GM18508 (cell line): ENCODE measurements around the gene TGM2.

Source experiments
- ATAC-seq: cut with Tn5 transposase; IDR thresholded peaks from one replicate; pipeline ENCODE4 v1.9.1; 2021; ENCODE audit warnings: moderate number of reproducible peaks; ENCODE audit not compliant: insufficient read depth, unreplicated experiment

TGM2 gene

DNA sequence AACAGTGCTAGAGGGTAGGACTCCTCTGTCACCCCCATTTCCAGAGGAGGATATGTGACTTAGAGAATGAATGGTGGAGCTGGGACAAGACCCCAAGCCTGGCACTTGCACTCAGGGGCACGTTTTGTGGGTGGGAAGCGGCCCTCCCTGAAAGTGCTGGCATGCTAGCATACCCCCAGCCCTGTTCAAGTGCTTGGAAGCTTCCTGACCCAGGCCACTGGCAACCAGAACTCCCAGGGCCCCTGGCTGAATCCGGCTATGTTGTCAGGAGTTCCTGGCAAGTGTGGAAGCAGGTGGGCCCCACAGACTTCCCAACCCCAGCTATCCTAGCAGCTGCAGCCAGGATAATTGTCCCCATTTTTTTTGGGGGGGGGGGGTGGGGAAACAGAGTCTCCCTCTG is 35.6 kb upstream of the TGM2 start:
- ATAC-seq = no peak

DNA sequence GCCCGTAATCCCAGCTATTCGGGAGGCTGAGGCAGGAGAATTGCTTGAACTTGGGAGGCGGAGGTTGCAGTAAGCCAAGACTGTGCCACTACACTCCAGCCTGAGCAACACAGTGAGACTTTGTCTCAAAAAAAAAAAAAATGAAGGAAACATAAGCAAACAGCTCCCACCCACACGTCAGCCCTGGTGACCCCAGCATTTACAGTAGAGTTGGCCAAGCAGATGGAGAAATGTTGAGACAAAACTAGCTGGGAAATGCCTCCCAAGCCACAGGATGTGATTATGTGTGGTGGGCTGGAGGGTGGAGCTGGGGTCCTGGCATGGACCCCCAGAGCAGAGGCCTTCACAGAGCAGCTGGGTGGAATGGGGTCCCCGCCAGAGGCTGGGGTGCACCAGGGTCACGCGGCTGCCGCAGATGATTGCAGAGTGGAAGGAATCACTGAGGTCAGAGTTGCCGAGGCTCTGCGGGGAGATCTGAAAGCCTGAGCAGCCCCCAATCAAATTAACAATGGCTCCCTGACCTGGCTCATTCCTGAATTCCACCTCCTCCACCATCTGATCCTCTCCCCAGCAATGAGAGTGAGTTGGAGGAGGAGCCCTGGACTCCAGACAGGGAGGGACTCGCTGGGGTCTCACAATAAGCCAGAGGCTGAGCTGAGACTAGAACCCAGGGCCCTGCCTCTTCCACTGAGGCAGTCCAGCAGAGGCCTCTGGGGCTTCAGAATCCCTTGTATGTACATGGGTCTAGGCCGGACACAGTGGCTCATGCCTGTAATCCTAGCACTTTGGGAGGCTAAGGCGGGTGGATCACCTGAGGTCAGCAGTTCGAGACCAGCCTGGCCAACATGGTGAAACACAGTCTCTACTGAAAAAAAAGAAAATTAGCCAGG is 34.7 kb upstream of the TGM2 start:
- no peak for ATAC-seq

DNA sequence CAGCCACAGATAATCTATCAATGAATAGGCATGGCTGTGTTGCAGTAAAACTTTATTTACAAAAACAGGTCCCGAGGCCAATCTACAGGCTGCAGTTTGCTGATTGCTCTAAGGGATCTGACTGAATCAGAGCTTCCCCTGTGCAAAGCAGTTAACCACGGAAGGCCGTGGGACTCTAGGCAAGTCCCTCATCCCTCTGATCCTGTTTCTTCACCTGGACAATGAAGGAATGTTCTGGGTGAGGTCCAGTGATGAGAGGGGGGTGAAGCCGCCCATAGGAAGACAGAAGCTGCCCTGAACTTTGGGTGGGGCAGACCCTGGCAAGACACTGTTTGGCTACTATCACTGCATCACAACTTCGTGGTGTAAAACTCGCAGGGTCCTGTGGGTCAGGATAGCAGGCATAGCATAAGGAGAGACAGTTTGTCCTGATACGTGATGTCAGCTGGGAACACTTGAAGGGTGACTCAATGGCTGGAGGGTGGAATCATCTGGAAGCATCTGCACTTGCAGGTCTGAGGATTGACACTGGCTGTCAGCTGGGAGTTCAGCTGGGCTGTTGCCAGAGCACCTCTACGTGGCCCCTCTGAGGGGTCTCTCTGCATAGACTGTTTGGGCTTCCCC is 33.3 kb upstream of the TGM2 start:
- no peak for ATAC-seq

DNA sequence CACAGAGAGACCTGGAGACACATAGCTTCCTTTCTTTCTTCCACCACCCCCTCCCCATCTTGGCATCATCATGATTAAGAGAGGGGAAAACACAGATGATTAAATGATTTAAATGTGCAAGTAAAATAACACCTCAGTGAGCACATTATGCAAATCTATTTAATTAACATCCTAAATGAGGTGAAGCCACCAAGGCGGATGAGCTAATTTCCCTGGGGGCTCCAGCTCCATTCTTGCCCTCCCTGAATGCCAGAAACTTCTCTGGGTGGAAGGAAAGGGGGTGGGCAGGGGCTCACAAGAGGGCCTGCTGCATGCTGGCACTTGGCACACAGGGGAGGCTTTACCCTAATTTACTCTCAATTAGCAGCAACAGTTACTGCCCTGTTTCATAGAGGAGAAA is 32.5 kb upstream of the TGM2 start:
- no peak for ATAC-seq

DNA sequence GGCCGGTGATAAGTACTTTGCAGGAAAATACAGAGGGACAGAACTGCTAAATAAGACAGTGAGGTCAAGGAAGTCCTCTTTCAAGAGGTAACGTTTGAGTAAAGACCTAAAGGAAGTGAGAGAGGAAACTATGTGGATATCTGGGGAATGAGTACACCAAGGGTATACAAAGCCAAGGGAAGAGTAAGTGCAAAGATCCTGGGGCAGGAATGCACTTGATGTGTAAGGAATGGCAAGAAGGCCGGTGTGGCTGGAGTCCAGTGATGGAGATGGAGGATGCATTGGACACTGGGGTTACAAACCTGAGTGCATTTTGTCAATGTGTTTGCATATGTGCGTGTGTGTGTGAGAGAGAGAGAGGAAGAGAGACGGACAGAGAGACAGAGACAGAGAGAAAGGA is 32.1 kb upstream of the TGM2 start:
- no peak for ATAC-seq

DNA sequence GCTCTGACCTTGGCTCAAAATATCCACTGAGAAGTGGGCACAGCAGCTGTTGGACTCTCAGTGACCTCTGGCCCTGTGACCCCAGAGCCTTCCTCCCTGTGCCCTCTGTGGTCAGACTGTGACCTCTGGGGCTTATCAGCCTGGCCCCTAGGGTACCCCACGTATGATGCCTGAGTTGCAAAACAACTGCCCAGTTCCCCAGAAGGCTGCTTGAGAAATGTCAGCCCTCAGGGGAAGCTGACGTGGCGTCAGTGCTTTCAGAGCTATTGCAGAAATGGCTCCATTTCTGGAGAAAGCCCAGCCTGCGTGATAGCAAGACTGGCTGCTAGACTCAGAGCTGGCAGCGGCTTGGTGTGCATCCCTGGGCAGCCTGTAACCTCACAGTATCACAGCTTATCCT is 31.5 kb upstream of the TGM2 start:
- ATAC-seq = no peak

DNA sequence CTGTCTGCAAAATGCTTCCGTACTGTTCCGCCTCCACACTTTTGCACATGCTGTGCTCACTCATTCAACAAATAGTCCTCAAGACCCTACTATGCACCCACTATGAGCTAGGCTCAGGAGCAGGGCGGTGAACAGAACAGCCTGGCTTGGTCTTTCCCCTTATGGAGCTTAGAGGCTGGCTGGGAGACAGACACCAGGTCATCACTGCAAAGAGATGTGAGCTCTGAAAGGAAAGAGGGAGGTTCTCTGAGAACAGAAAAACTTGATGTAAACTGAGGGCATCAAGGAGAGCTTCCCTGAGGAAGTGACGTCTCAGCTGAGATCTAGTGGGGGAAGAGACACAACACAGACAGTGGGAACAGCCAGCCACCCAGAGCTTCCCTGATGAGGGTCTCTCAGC is 31.0 kb upstream of the TGM2 start:
- no peak for ATAC-seq

DNA sequence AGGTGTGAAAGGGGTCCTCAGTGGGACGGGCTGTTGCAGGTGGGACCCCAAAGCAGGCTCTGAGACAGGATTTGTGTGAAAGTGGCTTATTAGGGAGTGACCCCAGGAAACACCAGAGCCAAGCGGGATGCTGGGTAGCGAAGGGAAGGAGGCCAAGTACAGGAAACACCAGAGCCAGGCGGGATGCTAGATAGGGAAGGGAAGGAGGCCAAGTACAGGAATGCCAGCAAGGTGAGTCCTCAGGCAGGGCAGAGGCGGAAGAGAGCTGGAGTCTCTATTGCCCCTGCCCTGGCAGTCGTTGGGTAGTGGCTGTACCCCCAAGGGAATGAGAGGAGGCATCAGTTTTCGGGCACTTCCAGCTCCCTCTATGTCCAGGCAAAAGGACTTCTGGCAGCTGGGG is 30.5 kb upstream of the TGM2 start:
- no peak for ATAC-seq

DNA sequence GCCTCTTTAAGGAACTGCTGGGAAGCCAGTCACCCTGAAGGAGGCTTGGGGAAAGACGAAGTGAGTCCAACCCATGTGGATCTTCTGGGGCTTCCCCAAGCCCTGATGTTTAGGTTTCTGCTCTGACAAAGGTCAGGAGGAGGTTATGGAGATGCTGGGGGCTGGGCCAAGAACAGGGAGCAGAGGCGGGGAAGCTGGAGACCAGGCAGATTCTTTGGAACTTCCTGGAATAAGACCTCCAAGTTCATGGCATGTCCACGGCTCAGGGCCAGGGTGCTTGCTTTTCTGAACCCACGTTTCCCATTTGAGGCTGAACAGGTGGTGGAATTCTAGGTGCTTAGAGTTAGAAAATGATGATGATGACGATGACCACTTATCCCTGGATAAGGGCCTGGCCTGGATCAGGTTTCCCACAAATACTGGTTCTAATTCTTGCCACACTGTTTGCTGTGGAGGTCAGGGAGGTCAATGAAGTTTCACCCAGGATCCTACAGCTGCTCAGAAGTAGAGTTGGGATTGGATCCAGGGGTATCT is 30.0 kb upstream of the TGM2 start:
- no peak for ATAC-seq

DNA sequence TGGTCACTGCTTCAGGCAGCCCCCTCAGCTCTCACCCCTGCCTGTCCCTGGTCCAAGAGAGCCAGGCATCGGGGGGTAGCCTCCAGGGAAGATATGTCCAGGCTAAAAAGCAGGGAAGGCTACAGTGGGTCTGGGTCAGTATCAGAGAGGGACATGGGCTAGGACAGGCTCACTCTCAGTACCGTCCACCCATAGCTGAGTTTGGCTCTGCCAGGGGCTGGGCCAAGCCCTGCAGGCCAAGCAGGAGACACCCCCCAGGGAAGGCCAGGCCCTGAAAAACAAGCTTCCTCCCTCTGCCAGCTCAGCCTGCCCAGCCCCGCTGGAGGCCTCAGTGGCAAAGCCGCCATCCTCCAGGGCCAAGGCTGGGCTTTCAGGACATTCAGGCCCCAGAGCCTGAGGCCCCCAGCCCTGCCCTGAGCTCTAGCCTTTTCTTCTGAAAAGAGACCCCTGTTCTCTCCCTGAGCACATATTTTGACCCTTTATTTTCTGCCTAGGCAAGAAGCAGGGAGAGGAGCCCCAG is 28.6 kb upstream of the TGM2 start:
- no peak for ATAC-seq

DNA sequence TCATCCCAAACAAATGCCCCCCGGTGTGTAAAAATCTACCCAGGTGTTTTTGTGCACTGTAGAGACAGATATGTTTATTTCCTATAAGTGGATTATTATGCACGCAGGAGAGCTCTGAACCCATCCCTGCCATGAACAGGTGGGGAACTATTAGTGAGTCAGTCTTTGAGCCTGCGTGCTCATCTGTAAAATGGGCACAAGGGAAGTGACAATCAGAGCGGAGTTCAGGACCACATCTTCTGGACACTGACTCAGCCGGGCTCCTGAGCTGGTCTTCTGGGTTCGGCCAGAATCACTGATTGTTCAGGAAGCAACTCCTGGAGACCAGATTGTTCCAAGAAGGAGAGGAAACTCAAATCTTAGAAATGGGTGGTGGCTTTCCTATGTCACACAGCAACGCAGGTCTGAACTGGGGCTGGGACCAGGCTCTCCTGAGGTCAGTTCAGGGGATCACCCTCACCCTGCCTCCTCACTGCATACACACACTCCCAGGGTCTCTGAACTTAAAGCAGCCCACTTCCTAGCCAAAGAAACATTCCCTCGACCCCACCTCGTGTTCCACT is 27.3 kb upstream of the TGM2 start:
- ATAC-seq = no peak

DNA sequence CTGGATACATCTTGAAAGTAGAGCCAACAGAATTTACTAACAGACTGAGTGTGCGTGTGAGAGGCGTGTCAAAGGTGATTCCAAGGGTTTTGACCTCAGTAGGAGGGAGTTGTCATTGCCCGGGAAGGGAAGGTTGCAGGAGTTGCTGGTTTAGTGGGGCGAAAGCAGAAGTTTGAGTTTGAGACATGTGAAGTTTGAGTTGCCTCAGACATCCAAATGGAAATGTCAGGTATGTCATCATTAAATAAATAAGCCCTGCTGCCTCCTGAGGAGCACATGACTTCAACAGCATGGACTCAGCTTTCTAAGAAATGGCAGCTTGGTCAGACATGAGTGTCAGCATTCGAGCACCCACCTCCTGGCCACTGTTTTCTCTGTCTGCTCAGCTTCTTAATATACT is 26.6 kb upstream of the TGM2 start:
- ATAC-seq = no peak

DNA sequence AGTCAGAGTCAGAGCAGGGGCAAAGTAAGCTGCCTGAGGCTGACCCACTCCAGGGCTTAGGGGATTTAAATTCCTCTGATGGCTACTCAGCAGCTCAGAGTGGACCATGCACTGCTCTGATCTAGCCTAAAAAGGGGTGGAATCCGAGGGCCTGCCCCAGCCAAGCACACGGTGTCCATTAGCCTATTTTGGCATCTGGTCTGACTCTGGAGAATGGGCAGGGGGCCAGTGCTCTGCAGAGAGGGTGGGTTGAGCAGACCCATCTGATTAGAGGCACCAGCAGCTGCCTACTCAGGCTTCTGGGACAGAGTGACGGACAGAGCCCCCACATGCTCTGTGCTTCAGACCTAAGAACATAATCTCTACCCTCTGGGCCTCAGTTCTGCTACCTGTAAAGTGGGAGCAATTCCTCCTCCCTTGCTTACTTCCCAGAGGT is 25.9 kb upstream of the TGM2 start:
- no peak for ATAC-seq

DNA sequence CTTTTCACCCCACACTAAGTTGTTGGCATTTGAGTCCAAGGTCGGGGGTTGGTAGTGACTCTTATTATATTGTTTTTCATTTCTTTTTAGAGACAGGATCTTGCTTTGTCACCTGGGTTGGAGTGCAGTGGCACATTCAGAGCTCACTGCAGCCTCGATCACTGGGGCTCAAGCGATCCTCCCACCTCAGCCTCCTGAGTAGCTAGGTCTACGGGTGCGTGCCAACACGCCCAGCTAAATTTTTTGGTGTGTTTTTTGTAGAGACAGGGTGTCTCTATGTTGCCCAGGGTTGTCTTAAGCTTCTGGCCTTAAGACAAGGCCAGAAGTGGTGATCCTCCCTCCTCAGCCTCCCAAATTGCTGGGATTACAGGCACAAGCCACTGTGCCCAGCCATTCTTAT is 25.1 kb upstream of the TGM2 start:
- no peak for ATAC-seq

DNA sequence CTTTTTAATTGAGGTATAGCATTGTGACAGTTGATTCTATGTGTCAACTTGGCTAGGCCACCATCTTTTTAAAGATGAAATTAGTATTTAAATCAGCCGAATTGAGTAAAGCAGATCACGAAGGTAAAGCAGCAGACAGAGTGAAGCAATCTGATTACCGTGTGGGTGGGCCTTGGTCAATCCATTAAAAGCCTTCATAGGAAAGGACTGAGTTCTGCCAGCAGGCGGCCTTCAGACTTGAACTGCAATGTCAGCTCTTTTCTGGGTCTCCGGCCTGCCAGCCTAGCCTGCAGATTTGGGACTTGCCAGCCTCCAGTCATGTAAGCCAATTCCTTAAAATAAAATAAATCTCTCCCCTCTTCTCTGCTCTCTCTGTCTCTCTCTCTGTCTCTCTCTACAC is 22.4 kb upstream of the TGM2 start:
- ATAC-seq = no peak

DNA sequence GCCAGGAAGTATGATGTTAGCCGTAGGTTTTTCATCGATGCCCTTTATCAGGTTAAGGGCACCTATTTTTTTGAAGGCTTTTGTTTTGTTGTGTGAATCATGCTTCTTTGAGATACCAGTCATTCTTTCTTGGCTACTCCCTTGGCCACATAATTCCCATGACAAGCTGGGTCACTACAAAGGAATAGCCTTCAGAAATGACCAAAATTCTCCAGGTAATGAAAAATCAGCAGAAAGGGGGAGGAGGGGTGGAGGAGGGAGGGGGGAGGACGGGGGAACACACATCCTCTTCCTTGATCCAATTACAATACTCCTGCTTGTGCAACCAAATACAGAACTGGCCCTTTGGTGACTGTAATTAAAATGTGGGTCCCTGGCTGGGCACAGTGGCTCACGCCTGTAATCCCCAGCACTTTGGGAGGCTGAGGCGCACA is 21.7 kb upstream of the TGM2 start:
- ATAC-seq = no peak

DNA sequence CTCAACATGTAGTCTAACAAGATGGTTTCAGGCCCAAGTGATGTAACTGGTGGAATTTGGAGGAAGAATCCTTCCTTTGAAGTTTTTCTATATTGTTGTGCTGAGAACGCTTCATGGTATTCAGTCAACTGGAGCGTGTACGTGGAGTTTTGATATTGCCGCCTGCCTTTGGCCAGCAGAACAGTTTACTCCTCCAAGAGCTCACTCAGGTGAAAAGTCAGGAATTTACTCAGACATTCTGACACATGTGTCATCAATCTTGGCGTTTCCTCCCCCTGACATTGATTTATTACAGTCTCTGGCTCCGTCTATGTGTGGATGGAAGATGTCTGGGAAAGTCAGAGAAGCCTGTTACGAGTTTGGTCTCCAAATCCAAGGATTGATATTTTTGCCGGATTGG is 19.0 kb upstream of the TGM2 start:
- no peak for ATAC-seq

DNA sequence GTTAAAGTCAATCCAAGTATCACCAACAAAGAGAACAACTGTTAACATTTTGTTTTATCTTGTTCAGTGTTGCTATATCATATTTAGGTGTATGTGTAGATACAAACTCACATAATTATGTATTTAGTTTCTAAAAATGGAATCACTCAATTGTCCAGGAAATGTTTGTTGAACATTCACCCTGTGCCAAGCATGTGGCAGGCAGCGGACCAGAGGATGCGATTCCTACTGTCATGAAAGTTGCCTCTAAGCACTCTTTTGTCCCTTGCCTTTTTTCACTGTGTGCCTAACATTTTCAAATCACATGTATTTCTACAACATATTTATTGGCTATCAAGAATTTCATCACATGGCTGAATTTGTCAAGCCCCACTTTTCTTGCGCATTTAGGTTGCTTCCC is 16.9 kb upstream of the TGM2 start:
- no peak for ATAC-seq

DNA sequence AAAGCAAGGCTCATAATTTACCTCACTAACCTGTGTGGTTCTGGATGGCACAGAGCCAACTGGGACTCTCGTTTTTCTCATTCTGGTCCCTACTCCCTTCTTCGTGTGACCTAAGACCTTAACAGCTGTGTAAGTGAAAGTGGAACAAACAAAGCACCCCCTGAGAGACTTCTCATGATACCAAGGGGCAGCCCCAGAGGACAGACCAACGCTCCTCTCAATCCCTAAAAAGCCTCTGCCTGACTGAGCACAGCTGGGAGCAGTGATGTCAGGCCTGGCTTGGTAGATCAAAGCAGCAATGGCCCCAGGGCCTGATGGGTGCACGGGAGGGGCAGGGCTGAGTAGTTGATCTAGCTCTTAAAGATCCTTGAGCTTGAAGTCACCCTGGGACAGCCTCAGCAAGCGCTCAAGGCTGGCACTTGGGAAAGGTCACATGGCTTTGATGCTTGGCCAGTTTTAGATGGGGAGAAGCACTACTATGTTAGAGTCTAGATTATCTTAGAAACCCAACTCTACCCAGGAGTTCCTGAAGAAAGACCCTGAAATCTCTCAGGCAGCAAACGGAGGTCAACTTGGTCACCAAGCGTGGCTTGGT is 16.2 kb upstream of the TGM2 start:
- ATAC-seq = no peak

DNA sequence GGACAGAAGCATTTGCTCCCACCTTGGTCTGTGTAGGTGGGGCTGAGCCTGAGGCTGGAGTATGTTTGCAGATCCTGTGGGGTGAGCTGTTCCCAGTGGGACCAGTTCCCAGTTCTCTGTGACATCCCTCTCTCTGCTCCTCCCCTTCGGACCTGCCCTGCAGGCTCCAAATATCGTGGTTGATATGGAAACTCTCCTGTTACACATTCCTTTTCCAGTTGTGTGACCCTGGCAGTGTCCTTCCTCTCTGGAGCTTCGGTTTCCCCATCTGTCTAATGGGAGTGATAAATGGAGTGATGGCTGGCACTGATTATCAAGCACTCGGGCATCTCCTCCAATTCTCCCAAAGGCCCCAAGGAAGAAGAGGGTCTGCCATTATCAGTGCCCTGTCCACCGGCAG is 15.7 kb upstream of the TGM2 start:
- no peak for ATAC-seq

DNA sequence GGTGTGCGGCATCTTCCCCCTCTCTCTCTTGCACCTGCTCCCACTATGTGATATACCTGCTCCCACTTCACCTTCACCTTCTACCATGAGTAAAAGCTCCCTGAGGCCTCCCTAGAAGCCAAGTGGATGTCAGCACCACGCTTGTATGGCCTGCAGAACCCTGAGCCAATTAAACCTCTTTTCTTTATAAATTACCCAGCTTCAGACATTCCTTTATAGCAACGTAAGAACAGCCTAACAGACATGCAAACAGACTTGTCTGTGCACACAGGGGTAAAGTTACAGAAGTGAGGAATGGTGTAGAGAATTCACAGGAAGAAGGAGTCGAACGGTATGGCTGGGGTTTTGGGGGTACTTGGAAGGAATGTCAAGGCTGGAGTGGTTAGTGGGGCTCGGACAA is 14.8 kb upstream of the TGM2 start:
- no peak for ATAC-seq
